Activated CD8-positive, alpha-beta memory T cell treated with anti-CD3 and anti-CD28 coated beads, Interleukin-2, amount 10 ng/mL, durations not matched to agents 7 days and 5 days (primary cell): Measurements from ENCODE around the gene BMF. TPM values are rescaled to one million over a fixed set of nuclear protein-coding genes. Genes with fewer than 3 reads are reported as not detected.
A peak's percentile ranks its signal among the peaks of the same experiment; 100 is the strongest.
"Not testable (repeated sequence)": the region's sequence is repeated elsewhere in the genome, so short reads cannot be mapped to it uniquely, and the experiment has no call there.

Experiments
- ATAC-seq: fragments of 150-1000 bp; cut with Tn5 transposase; one replicate; pipeline ENCODE4 v1.10.0; 2021; ENCODE audit warnings: moderate library complexity
- CTCF ChIA-PET: fragments of 350-600 bp; sonication (Branson Sonifier 250); formaldehyde crosslinking; loops from one replicate; lab custom pipeline; 2021; ENCODE audit warnings: antibody characterized with exemption; lab: Charles Lee
- DNase-seq: peaks from one replicate; pipeline ENCODE4 v3.0.0-alpha.2; 2020
- H3K27ac Mint-ChIP-seq: one replicate; pipeline ENCODE4 v1.8.0; 2021; ENCODE audit warnings: mild to moderate bottlenecking, mixed read lengths
- H3K27me3 Mint-ChIP-seq: one replicate; pipeline ENCODE4 v1.8.0; 2021; ENCODE audit warnings: mixed read lengths
- H3K36me3 Mint-ChIP-seq: one replicate; pipeline ENCODE4 v1.8.0; 2021; ENCODE audit warnings: mild to moderate bottlenecking, mixed read lengths
- H3K4me1 Mint-ChIP-seq: one replicate; pipeline ENCODE4 v1.8.0; 2021; ENCODE audit warnings: mixed read lengths
- H3K4me3 Mint-ChIP-seq: one replicate; pipeline ENCODE4 v1.8.0; 2021; ENCODE audit warnings: mild to moderate bottlenecking, moderate library complexity, mixed read lengths
- H3K9me3 Mint-ChIP-seq: one replicate; pipeline ENCODE4 v1.8.0; 2022; ENCODE audit warnings: low read depth, mixed read lengths
- total RNA-seq, 2 experiments: library from RNA; stranded (reverse); gene quantifications; one replicate each; pipeline ENCODE4 v1.2.3, GENCODE V29; 2021

BMF gene
- total RNA-seq, 2 experiments from 2014 or later = 3.6 to 13.0 TPM

- not testable (repeated sequence) for H3K27ac Mint-ChIP-seq, ATAC-seq, H3K9me3 Mint-ChIP-seq, DNase-seq, H3K36me3 Mint-ChIP-seq, H3K4me1 Mint-ChIP-seq, H3K27me3 Mint-ChIP-seq
- CTCF ChIA-PET = interaction anchor here (1.2 to 1.4 kb wide), 3 partner anchors 31 to 104 kb away, joined by 3 to 6 read pairs (median 3); no protein-coding TSS in a partner anchor
- peak overlapping the region; percentile 49 for H3K4me3 Mint-ChIP-seq
Observed at GRCh38 chr15:40073716-40074490, 34.8 kb downstream of the BMF start.

- DNase-seq (no peak), ATAC-seq (no peak)
- Mint-ChIP-seq H3K36me3 (no peaks in the 10 kb centered on the region), H3K27ac (no peak overlapping the region), H3K9me3 (no peaks in the 10 kb centered on the region), H3K4me1 (peaks cover 9% of the 10 kb centered on the region), H3K4me3 (no peak overlapping the region), H3K27me3 (no peaks in the 10 kb centered on the region)
- CTCF ChIA-PET = interaction anchor here (0.5 kb wide), 1 partner anchor 72 kb away, joined by 3 read pairs; no protein-coding TSS in a partner anchor
Observed at GRCh38 chr15:40072216-40072990, 36.3 kb downstream of the BMF start.

GRCh38 chr15:40070608-40071218 lies 38.0 kb downstream of the BMF start:
- Mint-ChIP-seq H3K36me3 (no peaks in the 10 kb centered on the region), H3K27ac (no peak overlapping the region), H3K9me3 (no peaks in the 10 kb centered on the region), H3K27me3 (no peaks in the 10 kb centered on the region), H3K4me3 (no peak overlapping the region), H3K4me1 (peaks cover 9% of the 10 kb centered on the region)
- no peak for DNase-seq
- CTCF ChIA-PET = interaction anchor here (1.3 to 1.7 kb wide), 2 partner anchors 12 to 34 kb away, joined by 3 to 4 read pairs; no protein-coding TSS in a partner anchor
- ATAC-seq = no peak

GRCh38 chr15:40070166-40070557 lies 38.5 kb downstream of the BMF start:
- no peak for ATAC-seq
- DNase-seq = no peak
- no peak overlapping the region for H3K4me3 Mint-ChIP-seq
- CTCF ChIA-PET = interaction anchor here (1.3 to 1.7 kb wide), 2 partner anchors 11 to 35 kb away, joined by 3 to 4 read pairs; no protein-coding TSS in a partner anchor
- H3K27me3 Mint-ChIP-seq = no peaks in the 10 kb centered on the region
- H3K27ac Mint-ChIP-seq = no peak overlapping the region
- H3K36me3 Mint-ChIP-seq = no peaks in the 10 kb centered on the region
- H3K9me3 Mint-ChIP-seq = no peaks in the 10 kb centered on the region
- peaks cover 10% of the 10 kb centered on the region for H3K4me1 Mint-ChIP-seq

GRCh38 chr15:40069178-40070165 lies 39.2 kb downstream of the BMF start:
- Mint-ChIP-seq H3K36me3 (peaks cover 2% of the 10 kb centered on the region), H3K9me3 (no peaks in the 10 kb centered on the region), H3K4me3 (no peak overlapping the region), H3K4me1 (peaks cover 16% of the 10 kb centered on the region), H3K27me3 (no peaks in the 10 kb centered on the region), H3K27ac (no peak overlapping the region)
- no peak for ATAC-seq
- CTCF ChIA-PET = interaction anchor here (1.3 to 1.7 kb wide), 2 partner anchors 10 to 35 kb away, joined by 3 to 4 read pairs; no protein-coding TSS in a partner anchor
- no peak for DNase-seq

GRCh38 chr15:40067921-40068624 lies 40.6 kb downstream of the BMF start:
- no peak overlapping the region for H3K27ac Mint-ChIP-seq
- peaks cover 2% of the 10 kb centered on the region for H3K36me3 Mint-ChIP-seq
- no peak for ATAC-seq
- H3K4me1 Mint-ChIP-seq = peaks cover 15% of the 10 kb centered on the region
- no peak overlapping the region for H3K4me3 Mint-ChIP-seq
- no peaks in the 10 kb centered on the region for H3K9me3 Mint-ChIP-seq
- CTCF ChIA-PET = interaction anchor here (0.7 to 1.5 kb wide), 4 partner anchors 13 to 206 kb away, joined by 3 to 5 read pairs (median 3); no protein-coding TSS in a partner anchor
- no peaks in the 10 kb centered on the region for H3K27me3 Mint-ChIP-seq
- no peak for DNase-seq

- no peaks in the 10 kb centered on the region for H3K9me3 Mint-ChIP-seq
- CTCF ChIA-PET = interaction anchor here (1.1 to 1.7 kb wide), 3 partner anchors 12 to 39 kb away, joined by 3 to 6 read pairs (median 5); no protein-coding TSS in a partner anchor
- no peak overlapping the region for H3K27ac Mint-ChIP-seq
- H3K4me3 Mint-ChIP-seq = no peak overlapping the region
- ATAC-seq = no peak
- peaks cover 2% of the 10 kb centered on the region for H3K36me3 Mint-ChIP-seq
- H3K27me3 Mint-ChIP-seq = no peaks in the 10 kb centered on the region
- peaks cover 15% of the 10 kb centered on the region for H3K4me1 Mint-ChIP-seq
- no peak for DNase-seq
Observed at GRCh38 chr15:40066589-40066988, 42.1 kb downstream of the BMF start.

GRCh38 chr15:40065166-40065565 lies 43.5 kb downstream of the BMF start:
- no peak overlapping the region for H3K27ac Mint-ChIP-seq
- no peak for ATAC-seq
- CTCF ChIA-PET = interaction anchor here (1.7 kb wide), 1 partner anchor 39 kb away, joined by 6 read pairs; no protein-coding TSS in a partner anchor
- H3K4me1 Mint-ChIP-seq = peaks cover 15% of the 10 kb centered on the region
- H3K36me3 Mint-ChIP-seq = peaks cover 5% of the 10 kb centered on the region
- DNase-seq = no peak
- no peaks in the 10 kb centered on the region for H3K27me3 Mint-ChIP-seq
- H3K4me3 Mint-ChIP-seq = no peak overlapping the region
- no peaks in the 10 kb centered on the region for H3K9me3 Mint-ChIP-seq

GRCh38 chr15:40064231-40064894 lies 44.3 kb downstream of the BMF start:
- Mint-ChIP-seq H3K4me3 (no peak overlapping the region), H3K27me3 (no peaks in the 10 kb centered on the region), H3K36me3 (peaks cover 5% of the 10 kb centered on the region), H3K27ac (no peak overlapping the region), H3K4me1 (peaks cover 22% of the 10 kb centered on the region), H3K9me3 (no peaks in the 10 kb centered on the region)
- DNase-seq (no peak), ATAC-seq (no peak)
- CTCF ChIA-PET = interaction anchor here (0.9 to 1.0 kb wide), 2 partner anchors 40 to 42 kb away, joined by 3 to 4 read pairs; no protein-coding TSS in a partner anchor

GRCh38 chr15:40063563-40064011 lies 45.1 kb downstream of the BMF start:
- DNase-seq (no peak), ATAC-seq (no peak)
- Mint-ChIP-seq H3K27ac (no peak overlapping the region), H3K9me3 (no peaks in the 10 kb centered on the region), H3K4me1 (peaks cover 25% of the 10 kb centered on the region), H3K36me3 (peaks cover 5% of the 10 kb centered on the region), H3K4me3 (no peak overlapping the region), H3K27me3 (no peaks in the 10 kb centered on the region)
- CTCF ChIA-PET = interaction anchor here (0.9 to 5.1 kb wide), 3 partner anchors 18 to 42 kb away, joined by 3 to 45 read pairs (median 9); no protein-coding TSS in a partner anchor
